Measurements from ENCODE around the gene SMAD9. TPM values are rescaled to one million over a fixed set of nuclear protein-coding genes. Genes with fewer than 3 reads are reported as not detected.

SMAD9 gene
- total RNA-seq, result 2.6 and 4.8 TPM in 2 replicates
- polyA plus RNA-seq, result 3.5 TPM in 2 replicates
- 2.5 and 2.6 TPM in 2 replicates for polyA plus RNA-seq (2012)
- 2.6 and 3.7 TPM in 2 replicates for polyA minus RNA-seq (ENCODE audit: low replicate concordance)

DNA sequence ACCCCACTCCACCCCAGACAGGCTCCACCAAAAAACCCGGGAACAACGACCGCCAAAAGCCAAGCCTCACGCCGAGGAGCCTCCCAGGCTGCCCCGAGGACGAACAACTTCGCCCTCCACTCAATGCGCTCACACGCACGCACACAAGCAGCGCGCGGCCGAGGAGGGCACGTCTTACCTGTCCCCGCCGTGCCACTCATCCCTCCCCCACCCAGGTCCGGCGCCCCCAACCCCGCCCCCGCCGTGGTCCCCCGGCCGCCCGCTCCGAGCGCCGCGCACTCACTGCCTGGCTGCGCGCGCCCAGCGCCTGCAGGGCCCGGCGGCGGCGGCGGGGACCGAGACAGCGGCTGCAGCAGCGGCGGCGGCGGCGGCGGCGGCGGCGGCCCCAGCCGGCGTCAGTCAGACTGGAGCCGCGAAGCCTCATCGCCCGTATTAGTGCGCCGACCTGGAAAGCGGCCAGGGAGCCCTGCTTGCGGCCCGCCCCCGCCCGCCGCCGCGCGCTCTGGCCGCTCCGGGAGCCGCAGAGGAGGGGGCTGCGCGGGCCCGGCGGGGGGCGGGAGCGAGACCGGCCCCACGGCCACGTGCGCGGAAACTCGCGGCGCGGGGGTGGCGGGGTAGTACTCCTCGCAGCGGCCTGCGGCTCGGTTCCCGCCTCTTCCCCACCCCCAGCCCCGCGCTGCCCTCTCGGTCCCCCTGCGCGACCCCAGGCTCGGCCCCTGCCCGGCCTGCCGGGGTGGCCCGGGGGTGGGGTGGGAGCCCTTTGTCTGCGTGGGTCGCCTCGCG is at the start of gene SMAD9:
SMAD9 (minus strand) TSS at position 406 of the 783 bp plus-strand sequence. CDS start 40,549 bp downstream, outside the sequence.
- peak within 1 kb of the TSS; percentile 88 for H3K4me2 ChIP-seq (ENCODE audit: extremely low read depth, insufficient read depth, low read length)
- no peaks in the 10 kb centered on the region for H3K79me2 ChIP-seq (ENCODE audit: control insufficient read depth, insufficient read depth, low read length)
- H3K36me3 ChIP-seq (ENCODE audit: control insufficient read depth, insufficient read depth, low read length), result no peaks in the 10 kb centered on the region
- peak; percentile 59 to 69 for DNase-seq (ENCODE audit: low read depth in 2 of 2)
- no peaks in the 10 kb centered on the region for H3K9me3 ChIP-seq (ENCODE audit: control insufficient read depth, insufficient read depth, low read depth, low read length)
- H3K4me3 ChIP-seq (replicated peaks in 1 of 4; ENCODE audit: control extremely low read depth in 1 of 4, insufficient read depth in 1 of 4, low read depth in 3 of 4, low read length in 4 of 4), result peak within 1 kb of the TSS; percentile 56 to 77 (median 64)
- H3K4me1 ChIP-seq (ENCODE audit: control insufficient read depth, extremely low read depth, insufficient read depth, low read length), result no peaks in the 10 kb centered on the region
- peak within 1 kb of the TSS; percentile 45 for H3K27ac ChIP-seq (ENCODE audit: insufficient read depth, low read length)
- peak within 1 kb of the TSS; percentile 59 for H3K9ac ChIP-seq (ENCODE audit: insufficient read depth, low read length)
- no peaks in the 10 kb centered on the region for H4K20me1 ChIP-seq (ENCODE audit: control insufficient read depth, extremely low read depth, insufficient read depth, low read length)
- TF ChIP-seq EZH2 (IDR thresholded peaks at IDR 0.05; ENCODE audit: low read length, missing control alignments) (no peak), CTCF (conservative IDR thresholded peaks at IDR 0.05 in 1 of 2, IDR thresholded peaks at IDR 0.05 in 1 of 2; ENCODE audit: low read depth in 1 of 2, low read length in 2 of 2) (no peak)
- H3K27me3 ChIP-seq (ENCODE audit: control insufficient read depth, insufficient read depth, low read length), result no peaks in the 10 kb centered on the region
- peak within 1 kb of the TSS; percentile 90 for H2AFZ ChIP-seq (ENCODE audit: low read length)

DNA sequence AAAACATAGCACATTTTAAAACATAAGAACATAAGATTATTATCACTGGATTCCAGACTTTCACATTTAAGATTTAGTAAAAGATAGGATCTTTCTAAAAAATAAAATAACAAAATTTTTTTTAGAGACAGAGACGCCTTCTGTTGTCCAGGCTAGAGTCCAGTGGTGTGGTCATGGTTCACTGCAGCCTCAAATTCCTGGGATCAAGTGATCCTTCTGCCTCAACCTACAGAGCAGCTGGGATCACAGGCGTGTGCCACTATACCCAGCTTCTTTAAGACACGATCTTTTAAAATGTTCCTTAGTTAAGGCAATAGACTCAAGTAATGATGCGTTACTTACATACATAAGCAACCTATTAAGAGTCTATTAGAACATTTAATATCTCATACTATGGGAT is 46.4 kb upstream of the SMAD9 start:
- Histone ChIP-seq H3K27ac (ENCODE audit: insufficient read depth, low read length) (no peak overlapping the region), H3K4me3 (replicated peaks in 1 of 4; ENCODE audit: control extremely low read depth in 1 of 4, insufficient read depth in 1 of 4, low read depth in 3 of 4, low read length in 4 of 4) (no peak overlapping the region), H2AFZ (ENCODE audit: low read length) (no peak overlapping the region), H3K36me3 (ENCODE audit: control insufficient read depth, insufficient read depth, low read length) (peaks cover 5% of the 10 kb centered on the region), H3K9ac (ENCODE audit: insufficient read depth, low read length) (no peak overlapping the region), H3K79me2 (ENCODE audit: control insufficient read depth, insufficient read depth, low read length) (no peaks in the 10 kb centered on the region), H4K20me1 (ENCODE audit: control insufficient read depth, extremely low read depth, insufficient read depth, low read length) (no peaks in the 10 kb centered on the region), H3K9me3 (ENCODE audit: control insufficient read depth, insufficient read depth, low read depth, low read length) (no peaks in the 10 kb centered on the region), H3K4me2 (ENCODE audit: extremely low read depth, insufficient read depth, low read length) (no peak overlapping the region), H3K27me3 (ENCODE audit: control insufficient read depth, insufficient read depth, low read length) (no peaks in the 10 kb centered on the region), H3K4me1 (ENCODE audit: control insufficient read depth, extremely low read depth, insufficient read depth, low read length) (peaks cover 4% of the 10 kb centered on the region)
- TF ChIP-seq CTCF (conservative IDR thresholded peaks at IDR 0.05 in 1 of 2, IDR thresholded peaks at IDR 0.05 in 1 of 2; ENCODE audit: low read depth in 1 of 2, low read length in 2 of 2) (no peak), EZH2 (IDR thresholded peaks at IDR 0.05; ENCODE audit: low read length, missing control alignments) (no peak)
- DNase-seq (ENCODE audit: low read depth in 2 of 2), result no peak

DNA sequence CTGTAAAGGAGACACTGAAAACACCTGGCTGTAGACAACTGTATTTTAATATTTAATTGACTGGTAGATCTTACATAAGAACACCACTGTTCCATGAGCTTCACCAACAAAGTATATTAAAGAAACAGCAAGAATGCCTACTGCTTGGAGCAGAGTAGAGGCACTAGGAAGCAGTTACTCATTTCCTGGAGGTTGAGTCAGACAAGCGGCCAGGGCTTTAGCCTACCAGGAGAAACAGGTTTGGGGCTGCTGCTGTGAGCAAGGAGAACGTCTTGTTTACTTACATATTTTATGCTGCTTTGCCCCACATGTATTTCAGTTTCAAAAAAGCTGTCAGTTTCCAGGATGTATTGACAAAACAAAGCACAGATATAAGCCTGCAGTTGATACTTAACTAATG is 45.7 kb upstream of the SMAD9 start:
- Histone ChIP-seq H3K4me1 (ENCODE audit: control insufficient read depth, extremely low read depth, insufficient read depth, low read length) (peaks cover 4% of the 10 kb centered on the region), H2AFZ (ENCODE audit: low read length) (no peak overlapping the region), H3K9me3 (ENCODE audit: control insufficient read depth, insufficient read depth, low read depth, low read length) (no peaks in the 10 kb centered on the region), H3K4me3 (replicated peaks in 1 of 4; ENCODE audit: control extremely low read depth in 1 of 4, insufficient read depth in 1 of 4, low read depth in 3 of 4, low read length in 4 of 4) (no peak overlapping the region), H3K79me2 (ENCODE audit: control insufficient read depth, insufficient read depth, low read length) (no peaks in the 10 kb centered on the region), H3K4me2 (ENCODE audit: extremely low read depth, insufficient read depth, low read length) (no peak overlapping the region), H3K36me3 (ENCODE audit: control insufficient read depth, insufficient read depth, low read length) (peaks cover 5% of the 10 kb centered on the region), H3K27me3 (ENCODE audit: control insufficient read depth, insufficient read depth, low read length) (no peaks in the 10 kb centered on the region), H4K20me1 (ENCODE audit: control insufficient read depth, extremely low read depth, insufficient read depth, low read length) (no peaks in the 10 kb centered on the region), H3K9ac (ENCODE audit: insufficient read depth, low read length) (no peak overlapping the region), H3K27ac (ENCODE audit: insufficient read depth, low read length) (peak overlapping the region; percentile 17)
- peak; percentile 46 to 85 for DNase-seq (ENCODE audit: low read depth in 2 of 2)
- TF ChIP-seq CTCF (conservative IDR thresholded peaks at IDR 0.05 in 1 of 2, IDR thresholded peaks at IDR 0.05 in 1 of 2; ENCODE audit: low read depth in 1 of 2, low read length in 2 of 2) (no peak), EZH2 (IDR thresholded peaks at IDR 0.05; ENCODE audit: low read length, missing control alignments) (no peak)
